DND-41 (cell line): ENCODE data around the gene MTIF2.

Experiments
- ATAC-seq: fragments of 200-7000 bp; cut with Tn5 transposase; 3 replicates; pipeline ENCODE4 v1.9.1; 2021; ENCODE audit warnings: low read depth; ENCODE audit not compliant: insufficient read depth
- DNase-seq: peaks from one replicate; pipeline ENCODE4 v3.0.0-alpha.2; 2020
- H2AFZ ChIP-seq: 2 replicates; pipeline ENCODE4 v1.6.0; 2012; ENCODE audit warnings: low read depth, low read length
- H3K27ac ChIP-seq: 2 replicates; pipeline ENCODE4 v1.5.1; 2012; ENCODE audit warnings: low read length, inconsistent platforms
- H3K27me3 ChIP-seq: fragments of 200-600 bp; sonication (generic); 2 replicates; pipeline ENCODE4 v1.6.0; 2012; ENCODE audit warnings: low read length, mild to moderate bottlenecking, inconsistent platforms; ENCODE audit not compliant: insufficient read depth, poor library complexity
- H3K36me3 ChIP-seq: 2 replicates; pipeline ENCODE4 v1.5.1; 2012; ENCODE audit warnings: low read length, inconsistent platforms; ENCODE audit not compliant: insufficient read depth
- H3K4me1 ChIP-seq: 2 replicates; pipeline ENCODE4 v1.5.1; 2012; ENCODE audit warnings: mild to moderate bottlenecking, low read length; ENCODE audit not compliant: insufficient read depth
- H3K4me2 ChIP-seq: 2 replicates; pipeline ENCODE4 v1.6.0; 2012; ENCODE audit warnings: mild to moderate bottlenecking, moderate library complexity, low read length, inconsistent platforms; ENCODE audit not compliant: insufficient read depth
- H3K4me3 ChIP-seq, 2 experiments: fragments of 200-600 bp in 1 of 2; shearing (Covaris generic) in 1 of 2; 2 replicates each; pipeline ENCODE4 v1.5.1; 2012 to 2016; ENCODE audit warnings: inconsistent platforms in 2 of 2, low read length in 2 of 2, mild to moderate bottlenecking in 2 of 2, low read depth in 1 of 2, moderate library complexity in 1 of 2
- H3K79me2 ChIP-seq: 2 replicates; pipeline ENCODE4 v1.6.0; 2012; ENCODE audit warnings: low read length, inconsistent platforms; ENCODE audit not compliant: insufficient read depth
- H3K9ac ChIP-seq: 2 replicates; pipeline ENCODE4 v1.6.0; 2012; ENCODE audit warnings: low read depth, mild to moderate bottlenecking, inconsistent platforms, low read length, moderate library complexity
- H3K9me3 ChIP-seq: 2 replicates; pipeline ENCODE4 v1.5.1; 2012; ENCODE audit warnings: low read length, moderate library complexity, mild to moderate bottlenecking, inconsistent platforms; ENCODE audit not compliant: insufficient read depth, severe bottlenecking
- H4K20me1 ChIP-seq: 2 replicates; pipeline ENCODE4 v1.6.0; 2012; ENCODE audit warnings: low read length; ENCODE audit not compliant: insufficient read depth
- CTCF ChIP-seq: IDR thresholded peaks from 2 replicates; pipeline ENCODE4 v1.5.1; 2012; ENCODE audit warnings: borderline replicate concordance, low read length, moderate library complexity, mild to moderate bottlenecking; ENCODE audit not compliant: poor library complexity, severe bottlenecking; ENCODE audit errors: extremely low read depth
- EZH2 ChIP-seq: IDR thresholded peaks from 3 replicates; pipeline ENCODE4 v1.6.1; 2012; ENCODE audit warnings: borderline replicate concordance, low read depth, mild to moderate bottlenecking, moderate library complexity, low read length, inconsistent platforms; ENCODE audit not compliant: severe bottlenecking

The MTIF2 gene

GRCh38 chr2:55252832-55253231 lies 16.2 kb downstream of the MTIF2 start:
- no peaks in the 10 kb centered on the region for H3K9me3 ChIP-seq
- no peaks in the 10 kb centered on the region for H3K4me1 ChIP-seq
- ATAC-seq, result no peak
- no peak overlapping the region for H3K4me3 ChIP-seq
- DNase-seq, result no peak
- H4K20me1 ChIP-seq, result no peaks in the 10 kb centered on the region
- H3K9ac ChIP-seq, result no peak overlapping the region
- no peak overlapping the region for H3K27ac ChIP-seq
- TF ChIP-seq EZH2 (no peak), CTCF (no peak)
- no peak overlapping the region for H3K4me2 ChIP-seq
- H3K27me3 ChIP-seq, result no peaks in the 10 kb centered on the region
- no peaks in the 10 kb centered on the region for H3K79me2 ChIP-seq
- peaks cover 59% of the 10 kb centered on the region for H3K36me3 ChIP-seq
- no peak overlapping the region for H2AFZ ChIP-seq

GRCh38 chr2:55247025-55247424 lies 22.0 kb downstream of the MTIF2 start:
- peaks cover 64% of the 10 kb centered on the region for H3K36me3 ChIP-seq
- no peaks in the 10 kb centered on the region for H3K27me3 ChIP-seq
- no peak overlapping the region for H3K27ac ChIP-seq
- ATAC-seq (no peak), DNase-seq (no peak)
- H3K4me3 ChIP-seq, result no peak overlapping the region
- H3K9me3 ChIP-seq, result no peaks in the 10 kb centered on the region
- H3K4me2 ChIP-seq, result no peak overlapping the region
- no peaks in the 10 kb centered on the region for H3K79me2 ChIP-seq
- no peak for TF ChIP-seq CTCF
- TF ChIP-seq EZH2, result no peak
- H3K4me1 ChIP-seq, result no peaks in the 10 kb centered on the region
- no peak overlapping the region for H2AFZ ChIP-seq
- no peak overlapping the region for H3K9ac ChIP-seq
- no peaks in the 10 kb centered on the region for H4K20me1 ChIP-seq

GRCh38 chr2:55245411-55245810 lies 23.6 kb downstream of the MTIF2 start:
- H3K4me1 ChIP-seq, result no peaks in the 10 kb centered on the region
- ATAC-seq (no peak), DNase-seq (no peak)
- no peaks in the 10 kb centered on the region for H3K27me3 ChIP-seq
- TF ChIP-seq CTCF (no peak), EZH2 (no peak)
- no peak overlapping the region for H3K4me2 ChIP-seq
- no peak overlapping the region for H2AFZ ChIP-seq
- no peaks in the 10 kb centered on the region for H4K20me1 ChIP-seq
- H3K36me3 ChIP-seq, result peaks cover 60% of the 10 kb centered on the region
- H3K4me3 ChIP-seq, result no peak overlapping the region
- no peak overlapping the region for H3K27ac ChIP-seq
- H3K9me3 ChIP-seq, result no peaks in the 10 kb centered on the region
- no peak overlapping the region for H3K9ac ChIP-seq
- no peaks in the 10 kb centered on the region for H3K79me2 ChIP-seq

- no peak overlapping the region for H3K4me3 ChIP-seq
These were observed 26.4 kb downstream of the MTIF2 start for GRCh38 chr2:55242617-55243016.

More at GRCh38 chr2:55242617-55243016, 26.4 kb downstream of the MTIF2 start:
- no peaks in the 10 kb centered on the region for H4K20me1 ChIP-seq
- no peak for ATAC-seq
- H3K9me3 ChIP-seq, result no peaks in the 10 kb centered on the region
- peaks cover 58% of the 10 kb centered on the region; the same call in 1 of the 2 replicates for H3K36me3 ChIP-seq
- no peaks in the 10 kb centered on the region for H3K79me2 ChIP-seq
- no peaks in the 10 kb centered on the region for H3K27me3 ChIP-seq
- no peak overlapping the region for H3K4me2 ChIP-seq
- TF ChIP-seq CTCF (no peak), EZH2 (no peak)
- no peak overlapping the region for H3K27ac ChIP-seq
- H3K4me1 ChIP-seq, result no peaks in the 10 kb centered on the region
- no peak overlapping the region for H3K9ac ChIP-seq
- no peak overlapping the region for H2AFZ ChIP-seq
- no peak for DNase-seq
